HAP-1 (cell line): ENCODE data around the gene SRGAP2B.
"Not testable (repeated sequence)": the region's sequence is repeated elsewhere in the genome, so short reads cannot be mapped to it uniquely, and the experiment has no call there.

Experiments used
- DNase-seq, 2 experiments: peaks; one replicate each; pipeline ENCODE4 v3.0.0-alpha.2; 2016 to 2020; ENCODE audit warnings: low spot score in 2 of 2
- H3K27me3 ChIP-seq: fragments of 250-450 bp; sonication (Bioruptor Pico); 2 replicates; pipeline ENCODE4 v1.5.1; 2020; ENCODE audit warnings: low read depth, mild to moderate bottlenecking, moderate library complexity
- H3K36me3 ChIP-seq: fragments of 250-450 bp; sonication (Bioruptor Pico); replicated peaks from 2 replicates; pipeline ENCODE4 v1.5.1; 2020; ENCODE audit warnings: mild to moderate bottlenecking
- H3K4me1 ChIP-seq: fragments of 250-450 bp; sonication (Bioruptor Pico); 2 replicates; pipeline ENCODE4 v1.5.1; 2020; ENCODE audit warnings: mild to moderate bottlenecking
- H3K4me3 ChIP-seq: fragments of 250-450 bp; sonication (Bioruptor Pico); 2 replicates; pipeline ENCODE4 v1.5.1; 2020; ENCODE audit warnings: mild to moderate bottlenecking, moderate library complexity
- H3K9me3 ChIP-seq: fragments of 250-450 bp; sonication (Bioruptor Pico); 2 replicates; pipeline ENCODE4 v1.5.1; 2020; ENCODE audit warnings: mild to moderate bottlenecking, moderate library complexity
- in situ Hi-C: fragments of 300-500 bp; cut with MboI; formaldehyde crosslinking; loops from 3 replicates; pipeline ENCODE4 v1.14.3; 2020; ENCODE audit warnings: low sequenced_read_pairs, inconsistent platforms, mixed read lengths

Gene SRGAP2B

GRCh38 chr1:145095284-145096057, at the start of gene SRGAP2B, which contains the start of gene FAM72D:
Gene SRGAP2B, minus strand, starts transcription at chr1:145095328. Its CDS starts 2,427 bp downstream, at chr1:145092901.
Gene FAM72D, plus strand, starts transcription at chr1:145095974. Its CDS starts 874 bp downstream, at chr1:145096848.
- H3K4me1 ChIP-seq, H3K27me3 ChIP-seq, DNase-seq, in situ Hi-C loops, H3K4me3 ChIP-seq, H3K9me3 ChIP-seq, H3K36me3 ChIP-seq: not testable (repeated sequence)

DNA sequence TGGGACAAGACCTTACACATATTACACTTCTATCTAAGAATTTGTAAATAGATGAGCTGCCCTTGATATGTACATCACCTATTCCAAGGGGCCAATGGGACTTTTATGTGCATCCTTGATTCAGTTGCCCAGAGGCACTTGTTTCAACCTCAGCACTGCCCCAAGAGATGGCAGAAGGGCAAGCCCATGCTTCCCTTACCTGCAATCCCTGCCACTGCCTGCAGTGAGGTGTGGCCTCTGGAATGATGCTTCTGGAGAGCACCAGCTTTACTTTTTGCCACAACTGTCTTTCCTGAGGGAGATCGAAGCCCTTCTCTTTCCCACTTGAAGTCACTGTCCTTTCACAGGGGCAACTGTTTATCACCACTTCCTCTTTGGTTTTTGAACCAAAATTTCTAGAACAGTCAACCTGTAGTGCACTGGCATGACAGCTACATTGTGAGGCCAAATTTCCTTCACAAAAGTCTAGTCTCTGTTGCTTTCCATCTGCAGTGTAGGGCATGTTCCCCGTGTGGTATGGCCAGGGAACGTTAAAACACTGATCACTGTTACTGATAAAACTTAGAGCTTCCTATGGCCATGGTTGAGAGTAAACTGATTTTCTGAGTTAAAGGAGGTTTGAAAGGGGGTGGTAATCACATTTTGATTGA, 49.3 kb upstream of the SRGAP2B start:
- in situ Hi-C loops, H3K4me1 ChIP-seq, H3K36me3 ChIP-seq, H3K9me3 ChIP-seq, DNase-seq, H3K27me3 ChIP-seq, H3K4me3 ChIP-seq: not testable (repeated sequence)

DNA sequence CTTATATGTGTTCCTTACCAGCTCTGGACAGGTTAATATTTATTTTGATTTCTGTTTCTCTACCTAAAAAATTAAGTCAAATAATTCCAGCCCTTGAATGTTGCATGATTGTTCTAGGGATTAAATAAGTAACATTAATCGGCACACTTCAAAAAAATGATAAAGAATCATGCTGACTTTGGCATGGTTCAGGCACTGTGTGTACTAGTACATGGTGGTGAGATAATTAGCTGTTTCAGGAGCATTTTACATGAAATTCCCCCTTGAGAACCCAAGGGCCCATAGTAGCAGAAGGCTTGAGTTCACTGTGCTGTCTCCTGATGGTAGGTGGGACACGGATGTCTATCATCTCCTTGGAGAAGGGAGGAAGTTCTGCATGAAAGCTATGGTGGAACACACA, 45.4 kb upstream of the SRGAP2B start:
- H3K36me3 ChIP-seq, in situ Hi-C loops, H3K27me3 ChIP-seq, H3K4me3 ChIP-seq, H3K4me1 ChIP-seq, H3K9me3 ChIP-seq, DNase-seq: not testable (repeated sequence)

- DNase-seq, H3K4me1 ChIP-seq, in situ Hi-C loops, H3K27me3 ChIP-seq, H3K9me3 ChIP-seq, H3K36me3 ChIP-seq, H3K4me3 ChIP-seq: not testable (repeated sequence)
These were observed 39.3 kb upstream of the SRGAP2B start for GRCh38 chr1:145134476-145134875.

DNA sequence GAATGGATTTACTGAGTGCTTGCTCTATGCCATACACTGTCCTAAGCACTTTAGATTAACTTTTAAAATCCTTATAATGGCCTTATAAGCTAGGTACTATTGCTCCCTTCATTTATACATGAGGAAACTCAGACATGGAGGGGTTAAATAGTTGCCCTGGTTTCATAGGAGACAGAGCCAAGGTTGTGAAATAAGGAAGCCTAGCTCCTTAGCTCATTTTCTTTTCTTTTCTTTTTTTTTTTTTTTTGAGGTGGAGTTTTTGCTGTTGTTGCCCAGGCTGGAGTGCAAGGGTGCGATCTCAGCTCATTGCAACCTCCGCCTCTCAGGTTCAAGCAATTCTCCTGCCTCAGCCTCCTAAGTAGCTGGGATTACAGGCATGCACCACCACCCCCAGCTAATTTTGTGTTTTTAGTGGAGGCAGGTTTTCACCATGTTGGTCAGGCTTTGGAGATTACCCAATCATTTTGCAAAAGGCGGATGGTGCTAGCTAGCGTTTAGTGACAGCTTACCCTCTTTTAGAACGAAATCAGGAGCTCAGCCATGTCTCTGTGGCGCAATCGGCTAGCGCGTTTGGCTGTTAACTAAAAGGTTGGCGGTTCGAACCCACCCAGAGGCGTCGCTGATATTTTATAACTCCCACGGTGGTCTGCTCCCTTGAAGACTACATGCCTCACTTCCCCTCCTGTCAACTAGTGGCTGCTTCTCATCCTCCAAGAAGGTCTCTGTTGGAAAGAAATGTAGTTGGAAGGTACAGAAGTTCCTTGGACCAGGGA, 33.8 kb upstream of the SRGAP2B start:
- in situ Hi-C loops = not testable (repeated sequence)
- peak; percentile 2 to 53 for DNase-seq

GRCh38 chr1:145127144-145127543, 32.0 kb upstream of the SRGAP2B start:
- H3K36me3 ChIP-seq, DNase-seq, H3K9me3 ChIP-seq, H3K4me1 ChIP-seq, H3K27me3 ChIP-seq, H3K4me3 ChIP-seq, in situ Hi-C loops: not testable (repeated sequence)

More for the DNA sequence above, 33.8 kb upstream of the SRGAP2B start:
- not testable (repeated sequence) for H3K36me3 ChIP-seq, H3K27me3 ChIP-seq, H3K4me3 ChIP-seq, H3K9me3 ChIP-seq, H3K4me1 ChIP-seq

- H3K36me3 ChIP-seq, in situ Hi-C loops, H3K27me3 ChIP-seq, H3K4me3 ChIP-seq, H3K4me1 ChIP-seq, DNase-seq, H3K9me3 ChIP-seq: not testable (repeated sequence)
These were observed 30.0 kb upstream of the SRGAP2B start for GRCh38 chr1:145125112-145125511.

DNA sequence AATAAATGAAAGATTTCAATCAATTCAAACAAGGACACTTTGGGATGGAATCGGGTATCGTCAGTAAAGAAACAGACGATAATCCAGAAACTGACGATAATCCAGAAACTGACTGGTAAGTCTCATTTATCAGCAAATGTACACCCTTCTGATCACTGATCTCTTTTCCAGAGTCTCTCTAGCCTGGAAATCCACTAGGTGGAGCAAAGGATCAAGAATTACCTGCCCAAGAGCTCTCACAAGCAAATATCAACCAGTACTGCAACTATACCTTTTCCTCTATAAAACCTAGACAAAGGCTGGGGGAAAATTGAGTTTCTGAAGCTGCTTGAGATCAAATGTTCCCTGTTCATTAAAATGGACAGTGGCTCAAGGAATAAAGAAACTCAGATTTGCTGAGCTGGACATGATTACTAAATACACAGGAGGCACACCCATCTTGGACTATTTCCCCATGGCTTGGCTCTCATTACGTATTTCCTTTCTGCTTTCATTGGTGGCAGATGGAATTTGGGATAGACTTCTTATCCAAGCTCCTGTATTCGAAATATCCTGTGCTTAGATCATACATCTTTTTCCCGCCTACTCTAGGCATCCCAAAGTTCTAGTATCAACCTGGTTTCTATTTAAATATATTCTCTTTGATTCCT, 29.0 kb upstream of the SRGAP2B start:
- H3K27me3 ChIP-seq, H3K36me3 ChIP-seq, H3K4me1 ChIP-seq, H3K9me3 ChIP-seq, DNase-seq, H3K4me3 ChIP-seq, in situ Hi-C loops: not testable (repeated sequence)

- in situ Hi-C loops, H3K36me3 ChIP-seq, DNase-seq, H3K9me3 ChIP-seq, H3K27me3 ChIP-seq, H3K4me3 ChIP-seq, H3K4me1 ChIP-seq: not testable (repeated sequence)
These were observed 27.9 kb upstream of the SRGAP2B start for GRCh38 chr1:145123062-145123395.

DNA sequence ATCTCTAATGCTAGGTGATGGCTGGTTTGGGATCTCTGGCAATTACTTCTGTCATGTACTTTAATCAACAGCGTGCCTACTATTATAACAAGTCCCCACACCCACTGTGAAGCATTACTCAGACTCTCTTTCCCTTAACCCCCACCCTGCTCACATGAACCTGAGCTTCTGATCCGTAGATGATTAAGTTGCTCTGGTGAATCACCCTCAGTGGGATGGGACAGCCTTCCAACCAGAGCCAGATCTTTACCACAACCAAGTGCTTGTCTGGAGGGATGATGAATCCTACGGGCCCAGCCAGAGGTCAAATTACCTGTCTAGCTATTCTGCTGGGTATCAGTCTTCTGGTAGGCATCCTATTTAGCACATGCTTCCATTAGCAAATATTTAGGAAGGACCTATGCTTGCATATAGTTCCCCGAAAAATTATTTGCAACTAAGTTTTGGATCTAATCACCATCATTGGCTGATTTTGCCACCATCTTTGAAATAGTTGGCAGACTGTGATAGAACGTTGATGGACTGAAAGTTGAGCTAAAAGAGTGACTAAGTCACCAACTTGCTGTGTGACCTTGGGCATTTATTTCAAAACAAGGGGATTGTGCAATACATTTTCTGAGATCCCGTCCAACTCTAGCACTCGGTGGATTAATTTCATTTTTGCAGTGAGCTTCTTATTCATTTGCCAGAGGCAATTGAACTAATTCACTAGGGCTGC, 27.4 kb upstream of the SRGAP2B start:
- H3K4me3 ChIP-seq, H3K27me3 ChIP-seq, H3K9me3 ChIP-seq, H3K36me3 ChIP-seq, in situ Hi-C loops, H3K4me1 ChIP-seq, DNase-seq: not testable (repeated sequence)

GRCh38 chr1:145119842-145120241, 24.7 kb upstream of the SRGAP2B start:
- H3K9me3 ChIP-seq, H3K27me3 ChIP-seq, H3K4me1 ChIP-seq, H3K36me3 ChIP-seq, in situ Hi-C loops, DNase-seq, H3K4me3 ChIP-seq: not testable (repeated sequence)

DNA sequence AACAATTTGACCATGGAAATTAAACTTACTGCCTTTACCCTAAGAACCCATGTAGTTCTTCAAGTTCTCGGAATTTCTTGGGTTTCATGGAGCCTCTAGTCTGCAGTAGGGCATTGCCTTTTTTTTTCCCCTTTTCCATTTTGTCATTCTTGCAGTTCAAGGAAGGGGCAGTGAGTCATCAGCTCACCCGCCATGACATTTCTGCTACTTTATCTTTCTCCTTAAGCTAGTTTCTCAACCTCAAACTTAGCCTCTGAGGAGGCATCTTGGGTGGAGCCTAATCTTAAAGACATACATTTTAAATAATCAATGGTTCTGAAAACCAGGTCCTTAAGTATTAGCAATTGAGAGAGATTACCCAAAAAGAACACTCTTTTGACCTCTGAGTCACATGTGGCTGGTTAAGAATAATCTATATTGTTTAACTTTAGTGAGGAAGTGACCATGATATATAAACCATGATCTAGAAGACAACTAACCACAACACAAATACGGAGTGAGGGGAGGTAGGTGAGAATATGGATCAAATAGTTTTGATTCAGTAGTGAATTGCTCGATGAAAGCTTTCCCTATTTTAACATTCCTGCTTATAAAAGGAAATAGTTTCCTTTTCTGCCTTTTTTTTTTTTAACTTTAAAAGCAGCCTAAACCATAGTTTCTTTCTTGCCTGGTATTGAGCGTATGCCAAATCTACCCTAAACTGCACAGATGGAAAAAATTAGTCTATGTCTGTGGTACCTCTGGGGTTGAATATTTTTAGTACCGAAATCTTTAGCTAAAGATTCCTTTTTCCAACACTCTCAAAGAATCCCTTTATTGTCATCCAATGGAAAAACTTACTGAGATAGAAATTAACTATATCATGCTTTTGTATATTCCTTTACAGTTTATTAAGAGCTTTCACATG, 20.7 kb upstream of the SRGAP2B start:
- in situ Hi-C loops = not testable (repeated sequence)

More for the DNA sequence above, 20.7 kb upstream of the SRGAP2B start:
- H3K9me3 ChIP-seq, DNase-seq, H3K27me3 ChIP-seq, H3K4me1 ChIP-seq, H3K36me3 ChIP-seq, H3K4me3 ChIP-seq: not testable (repeated sequence)
